Progenitor cell of endocrine pancreas (in vitro differentiated cells): ENCODE results near the gene UGCG. TPM values are rescaled to one million over a fixed set of nuclear protein-coding genes. Genes with fewer than 3 reads are reported as not detected.
A peak's percentile ranks its signal among the peaks of the same experiment; 100 is the strongest.

Experiments
- DNase-seq: peaks from one replicate; pipeline ENCODE4 v3.0.0; 2021; ENCODE audit warnings: low spot score; ENCODE audit not compliant: unreplicated experiment
- H3K27ac Mint-ChIP-seq: 2 replicates; pipeline ENCODE4 v1.8.0; 2021; ENCODE audit warnings: mild to moderate bottlenecking, moderate library complexity, mixed read lengths
- H3K27me3 Mint-ChIP-seq: 2 replicates; pipeline ENCODE4 v1.8.0; 2021; ENCODE audit warnings: mixed read lengths
- H3K36me3 Mint-ChIP-seq: 2 replicates; pipeline ENCODE4 v1.8.0; 2022; ENCODE audit warnings: mixed read lengths; ENCODE audit not compliant: insufficient read depth
- H3K4me1 Mint-ChIP-seq: 2 replicates; pipeline ENCODE4 v1.8.0; 2021; ENCODE audit warnings: low read depth, mixed read lengths
- H3K4me3 Mint-ChIP-seq: 2 replicates; pipeline ENCODE4 v1.8.0; 2021; ENCODE audit warnings: low read depth, mild to moderate bottlenecking, moderate library complexity, mixed read lengths
- H3K9me3 Mint-ChIP-seq: 2 replicates; pipeline ENCODE4 v1.8.0; 2021; ENCODE audit warnings: low read depth, mixed read lengths
- total RNA-seq: library from RNA; stranded (reverse); gene quantifications from 2 replicates; pipeline ENCODE4 v1.2.1, GENCODE V29; 2021
- TF ChIP-seq, protein P1 (sequence below): fragments of 200-600 bp; sonication (generic); IDR thresholded peaks from one replicate; pipeline ENCODE4 v1.5.0; 2021; ENCODE audit warnings: antibody characterized with exemption, mild to moderate bottlenecking; ENCODE audit not compliant: unreplicated experiment

Gene UGCG
- total RNA-seq, 1 donor from 2014 or later, result 26.8 TPM

DNA sequence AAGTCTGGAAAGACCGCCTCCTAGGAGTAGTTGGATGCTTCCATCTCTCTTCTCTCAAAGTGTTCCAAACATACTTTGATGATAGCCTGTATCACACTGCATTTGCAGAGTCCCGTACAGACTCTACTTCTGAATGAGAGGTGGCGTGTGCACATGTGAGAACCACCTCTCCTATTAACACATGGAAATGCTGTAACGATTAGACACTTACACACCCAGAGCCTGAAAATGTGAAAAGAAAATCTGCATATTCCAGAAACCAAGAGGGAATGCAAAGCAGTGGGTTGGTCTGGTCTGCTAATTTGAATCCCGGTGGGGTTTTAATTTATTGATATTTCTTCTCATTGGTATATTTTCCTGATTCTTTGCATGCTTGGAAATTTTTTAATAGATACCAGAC, 10.5 kb downstream of the UGCG start:
- Mint-ChIP-seq H3K27me3 (no peaks in the 10 kb centered on the region), H3K4me1 (peaks cover 22% of the 10 kb centered on the region), H3K9me3 (no peaks in the 10 kb centered on the region), H3K36me3 (peaks cover 3% of the 10 kb centered on the region), H3K4me3 (no peak overlapping the region), H3K27ac (no peak overlapping the region)
- TF ChIP-seq, protein P1, sequence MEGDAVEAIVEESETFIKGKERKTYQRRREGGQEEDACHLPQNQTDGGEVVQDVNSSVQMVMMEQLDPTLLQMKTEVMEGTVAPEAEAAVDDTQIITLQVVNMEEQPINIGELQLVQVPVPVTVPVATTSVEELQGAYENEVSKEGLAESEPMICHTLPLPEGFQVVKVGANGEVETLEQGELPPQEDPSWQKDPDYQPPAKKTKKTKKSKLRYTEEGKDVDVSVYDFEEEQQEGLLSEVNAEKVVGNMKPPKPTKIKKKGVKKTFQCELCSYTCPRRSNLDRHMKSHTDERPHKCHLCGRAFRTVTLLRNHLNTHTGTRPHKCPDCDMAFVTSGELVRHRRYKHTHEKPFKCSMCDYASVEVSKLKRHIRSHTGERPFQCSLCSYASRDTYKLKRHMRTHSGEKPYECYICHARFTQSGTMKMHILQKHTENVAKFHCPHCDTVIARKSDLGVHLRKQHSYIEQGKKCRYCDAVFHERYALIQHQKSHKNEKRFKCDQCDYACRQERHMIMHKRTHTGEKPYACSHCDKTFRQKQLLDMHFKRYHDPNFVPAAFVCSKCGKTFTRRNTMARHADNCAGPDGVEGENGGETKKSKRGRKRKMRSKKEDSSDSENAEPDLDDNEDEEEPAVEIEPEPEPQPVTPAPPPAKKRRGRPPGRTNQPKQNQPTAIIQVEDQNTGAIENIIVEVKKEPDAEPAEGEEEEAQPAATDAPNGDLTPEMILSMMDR, result no peak
- DNase-seq, result no peak

DNA sequence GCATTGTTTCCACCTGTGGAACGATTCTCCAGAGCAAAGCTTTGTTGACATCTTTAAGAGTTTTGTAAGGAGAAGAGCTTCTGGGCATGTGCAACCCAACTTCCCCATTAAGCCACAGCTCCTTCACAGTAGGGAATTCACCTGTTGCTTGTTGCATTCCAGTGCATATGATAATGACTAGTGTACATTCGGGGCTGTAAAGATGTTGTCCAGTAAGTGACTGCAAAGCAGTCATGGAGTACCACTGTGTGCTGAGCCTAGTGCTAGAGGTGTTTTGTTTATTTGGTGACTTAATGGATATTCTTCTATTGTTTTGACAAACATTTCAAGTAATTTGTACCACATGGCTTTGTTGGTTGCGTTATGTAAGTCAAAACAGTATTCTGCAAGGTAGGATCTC, 12.8 kb downstream of the UGCG start:
- H3K36me3 Mint-ChIP-seq, result peaks cover 3% of the 10 kb centered on the region
- no peak overlapping the region for H3K27ac Mint-ChIP-seq
- TF ChIP-seq, protein P1, result no peak
- no peak for DNase-seq
- peaks cover 12% of the 10 kb centered on the region for H3K4me1 Mint-ChIP-seq
- H3K9me3 Mint-ChIP-seq, result no peaks in the 10 kb centered on the region
- no peak overlapping the region for H3K4me3 Mint-ChIP-seq
- no peaks in the 10 kb centered on the region for H3K27me3 Mint-ChIP-seq

DNA sequence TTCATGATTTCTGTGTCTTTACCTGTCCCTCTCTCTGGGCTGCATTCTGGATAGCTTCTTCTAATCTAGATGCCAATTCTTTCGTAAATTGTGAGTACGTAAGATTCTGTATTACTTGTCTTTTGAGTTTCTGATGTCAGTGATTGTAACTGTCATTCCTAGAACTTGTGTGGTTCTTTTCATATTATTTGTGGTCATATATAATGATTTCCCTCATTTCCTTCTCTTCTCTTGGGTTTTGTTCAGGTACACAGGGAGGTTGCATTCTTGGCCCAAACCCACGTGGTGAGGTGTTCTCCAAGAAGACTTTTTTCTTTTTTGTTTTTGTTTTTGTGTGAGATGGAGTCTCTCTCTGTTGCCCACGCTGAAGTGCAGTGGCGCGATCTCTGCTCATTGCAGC, 13.8 kb downstream of the UGCG start:
- DNase-seq, result no peak
- H3K27me3 Mint-ChIP-seq, result no peaks in the 10 kb centered on the region
- H3K4me1 Mint-ChIP-seq, result peaks cover 7% of the 10 kb centered on the region
- TF ChIP-seq, protein P1, result no peak
- peaks cover 5% of the 10 kb centered on the region for H3K36me3 Mint-ChIP-seq
- H3K9me3 Mint-ChIP-seq, result no peaks in the 10 kb centered on the region
- H3K4me3 Mint-ChIP-seq, result no peak overlapping the region
- H3K27ac Mint-ChIP-seq, result no peak overlapping the region

DNA sequence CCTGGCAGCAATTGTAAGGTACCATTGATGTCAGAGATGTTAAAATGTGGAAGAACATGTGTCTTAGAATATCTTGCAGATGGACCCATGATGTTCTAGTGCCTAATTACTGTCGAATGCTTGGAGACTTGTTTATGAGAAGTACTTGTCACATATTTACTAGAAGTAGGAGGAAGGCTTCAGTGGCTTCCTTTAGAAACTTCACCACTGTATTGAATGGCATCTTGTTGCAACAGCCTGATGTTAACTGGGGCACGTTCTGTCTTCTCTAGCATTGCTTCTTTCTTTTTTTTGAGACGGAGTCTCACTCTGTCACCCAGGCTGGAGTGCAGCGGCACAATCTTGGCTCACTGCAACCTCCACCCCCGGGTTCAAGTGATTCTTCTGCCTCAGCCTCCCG, 16.5 kb downstream of the UGCG start:
- no peaks in the 10 kb centered on the region for H3K9me3 Mint-ChIP-seq
- no peaks in the 10 kb centered on the region for H3K27me3 Mint-ChIP-seq
- no peak for DNase-seq
- peaks cover 5% of the 10 kb centered on the region for H3K4me1 Mint-ChIP-seq
- no peak overlapping the region for H3K4me3 Mint-ChIP-seq
- TF ChIP-seq, protein P1, result no peak
- H3K27ac Mint-ChIP-seq, result peak overlapping the region; percentile 54
- peaks cover 8% of the 10 kb centered on the region for H3K36me3 Mint-ChIP-seq

DNA sequence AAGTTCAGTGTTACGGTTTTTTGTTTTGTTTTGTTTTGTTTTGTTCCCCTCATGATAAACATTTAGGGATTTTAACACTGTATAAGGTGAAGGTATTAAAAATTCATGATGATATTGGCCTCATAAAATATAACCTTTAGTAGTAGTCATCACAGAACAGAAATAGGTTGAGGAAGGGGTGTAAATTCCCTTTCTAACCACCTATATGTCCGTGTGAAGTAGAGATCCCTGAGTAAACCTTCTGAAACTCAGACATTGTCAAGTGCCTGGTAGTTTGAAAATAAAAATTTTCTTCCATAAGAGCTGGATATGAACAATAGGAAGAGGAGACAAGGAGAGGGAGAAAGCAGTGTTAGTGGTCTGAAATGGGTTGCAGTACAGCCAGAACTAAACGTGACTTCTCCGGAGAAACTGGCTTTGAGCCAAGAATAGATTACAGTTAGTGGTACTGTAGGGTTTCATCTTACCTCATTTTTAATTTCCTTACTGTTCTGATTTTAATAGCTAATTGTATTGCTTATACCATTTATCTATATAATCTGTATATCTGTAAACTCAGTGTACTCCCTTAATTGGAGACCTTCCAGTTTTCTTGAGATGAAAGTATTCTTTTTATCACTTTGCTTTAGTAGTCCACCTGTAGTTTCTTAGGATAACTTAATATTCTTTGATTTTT, 18.3 kb downstream of the UGCG start:
- Mint-ChIP-seq H3K4me1 (peaks cover 3% of the 10 kb centered on the region), H3K4me3 (no peak overlapping the region), H3K27ac (no peak overlapping the region), H3K36me3 (peaks cover 13% of the 10 kb centered on the region), H3K27me3 (no peaks in the 10 kb centered on the region), H3K9me3 (no peaks in the 10 kb centered on the region)
- TF ChIP-seq, protein P1, result no peak
- DNase-seq, result no peak
